A172 (cell line): ENCODE data around the gene PKD1L1. TPM values are rescaled to one million over a fixed set of nuclear protein-coding genes. Genes with fewer than 3 reads are reported as not detected.
"Not testable (repeated sequence)": the region's sequence is repeated elsewhere in the genome, so short reads cannot be mapped to it uniquely, and the experiment has no call there.

Experiments
- DNase-seq: peaks from one replicate; pipeline ENCODE4 v3.0.0-alpha.2; 2015; ENCODE audit warnings: low spot score
- total RNA-seq: library from RNA; depleted of rRNA; stranded (reverse); fragments of >200 nt; shearing (Covaris generic); gene quantifications from 2 replicates; pipeline ENCODE4 v1.2.3, GENCODE V29; 2014

The PKD1L1 gene
- total RNA-seq, 1 experiment from 2014 or later = not detected

DNA sequence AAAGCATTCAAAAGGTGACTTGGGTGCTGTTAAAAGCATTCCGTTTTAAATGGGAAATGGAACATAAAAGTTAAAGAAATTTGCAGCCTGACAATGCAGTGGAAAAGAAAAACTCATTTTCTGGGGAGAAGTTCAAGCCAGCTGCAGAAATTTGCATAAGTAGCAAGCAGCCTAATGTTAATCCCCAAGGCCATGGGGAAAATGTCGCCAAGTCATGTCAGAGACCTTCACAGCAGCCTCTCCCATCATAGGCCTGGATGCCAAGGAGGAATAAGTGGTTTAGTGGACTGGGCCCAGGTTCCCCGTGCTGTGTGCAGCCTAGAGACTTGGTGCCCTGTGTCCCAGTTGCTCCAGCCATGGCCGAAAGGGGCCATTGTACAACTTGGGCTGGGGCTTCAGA, 154.2 kb downstream of the PKD1L1 start:
- DNase-seq = no peak

DNA sequence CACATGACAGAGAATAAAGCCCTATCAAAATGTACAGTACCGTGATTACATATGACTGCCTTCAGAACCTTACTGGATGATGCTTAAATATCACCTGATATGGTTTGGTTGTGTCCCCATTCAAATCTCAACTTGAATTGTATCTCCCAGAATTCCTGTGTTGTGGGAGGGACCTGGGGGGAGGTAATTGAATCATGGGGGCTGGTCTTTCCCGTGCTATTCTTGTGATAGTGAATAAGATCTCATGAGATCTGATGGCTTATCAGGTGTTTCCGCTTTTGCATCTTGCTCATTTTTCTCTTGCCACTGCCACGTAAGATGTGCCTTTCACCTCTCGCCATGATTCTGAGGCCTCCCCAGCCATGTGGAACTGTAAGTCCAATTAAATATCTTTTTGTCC, 155.1 kb downstream of the PKD1L1 start:
- not testable (repeated sequence) for DNase-seq

DNA sequence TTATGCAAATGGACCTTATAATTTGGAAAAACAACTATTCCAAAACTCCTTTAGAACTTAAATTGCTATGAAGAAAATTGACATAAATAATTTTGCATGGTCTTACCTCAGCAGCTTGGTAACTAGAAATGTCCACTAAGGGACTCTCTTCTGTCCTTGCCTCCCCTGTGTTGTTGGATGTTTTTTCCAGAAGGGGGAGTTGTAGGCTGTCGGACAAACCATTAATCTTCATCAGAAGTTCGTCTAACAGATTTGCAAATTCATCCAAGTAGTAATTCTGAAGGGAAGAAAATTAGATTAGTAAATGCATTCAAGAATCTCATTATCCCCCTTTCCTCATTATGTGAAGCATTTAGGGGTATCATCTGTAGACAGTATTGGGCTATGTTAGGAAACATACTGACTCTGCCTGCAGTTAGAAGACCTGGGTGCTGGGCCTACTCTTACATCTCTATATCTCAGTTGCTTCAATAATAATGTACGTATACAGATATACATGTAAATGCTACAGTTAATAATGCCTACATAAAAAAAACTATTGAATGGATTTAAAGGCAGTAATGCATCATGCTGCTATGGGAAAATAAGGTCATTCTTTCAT, 155.6 kb downstream of the PKD1L1 start:
- peak; percentile 50 for DNase-seq

DNA sequence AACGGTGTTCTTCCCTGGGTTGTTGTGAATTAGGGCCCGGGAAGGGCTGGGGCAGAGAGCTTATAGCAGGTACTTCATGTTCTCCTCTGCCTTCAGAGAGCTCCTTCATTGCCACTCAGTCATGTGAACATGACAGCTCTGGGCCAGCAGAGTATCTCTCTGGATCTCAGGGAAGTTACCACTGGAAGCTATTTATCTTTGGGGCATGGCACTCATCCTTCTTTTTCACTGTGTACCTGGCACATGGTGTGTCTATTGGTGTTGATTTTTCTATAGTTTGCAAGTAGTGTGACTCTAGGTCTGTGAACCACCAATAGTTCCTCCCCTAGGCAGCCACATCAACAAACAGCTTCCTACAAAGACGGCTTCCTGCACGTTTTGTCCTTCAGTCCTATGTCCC, 156.6 kb downstream of the PKD1L1 start:
- no peak for DNase-seq

DNA sequence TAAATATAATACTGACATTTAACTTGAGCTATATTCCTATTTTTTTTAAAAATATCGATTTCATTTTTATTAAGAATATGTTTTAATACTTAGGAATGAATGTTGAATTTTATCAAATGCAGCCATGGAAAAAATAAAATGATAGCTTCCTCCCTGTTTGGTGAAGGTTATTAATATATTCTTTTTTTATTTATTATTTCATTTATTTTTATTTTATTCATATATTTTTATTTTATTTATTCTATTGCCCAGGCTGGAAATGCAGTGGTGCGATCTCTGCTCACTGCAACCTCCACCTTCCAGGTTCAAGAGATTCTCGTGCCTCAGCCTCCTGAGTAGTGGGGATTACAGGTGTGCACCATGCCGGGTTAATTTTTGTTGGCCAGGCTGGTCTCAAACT, 160.2 kb downstream of the PKD1L1 start:
- no peak for DNase-seq

DNA sequence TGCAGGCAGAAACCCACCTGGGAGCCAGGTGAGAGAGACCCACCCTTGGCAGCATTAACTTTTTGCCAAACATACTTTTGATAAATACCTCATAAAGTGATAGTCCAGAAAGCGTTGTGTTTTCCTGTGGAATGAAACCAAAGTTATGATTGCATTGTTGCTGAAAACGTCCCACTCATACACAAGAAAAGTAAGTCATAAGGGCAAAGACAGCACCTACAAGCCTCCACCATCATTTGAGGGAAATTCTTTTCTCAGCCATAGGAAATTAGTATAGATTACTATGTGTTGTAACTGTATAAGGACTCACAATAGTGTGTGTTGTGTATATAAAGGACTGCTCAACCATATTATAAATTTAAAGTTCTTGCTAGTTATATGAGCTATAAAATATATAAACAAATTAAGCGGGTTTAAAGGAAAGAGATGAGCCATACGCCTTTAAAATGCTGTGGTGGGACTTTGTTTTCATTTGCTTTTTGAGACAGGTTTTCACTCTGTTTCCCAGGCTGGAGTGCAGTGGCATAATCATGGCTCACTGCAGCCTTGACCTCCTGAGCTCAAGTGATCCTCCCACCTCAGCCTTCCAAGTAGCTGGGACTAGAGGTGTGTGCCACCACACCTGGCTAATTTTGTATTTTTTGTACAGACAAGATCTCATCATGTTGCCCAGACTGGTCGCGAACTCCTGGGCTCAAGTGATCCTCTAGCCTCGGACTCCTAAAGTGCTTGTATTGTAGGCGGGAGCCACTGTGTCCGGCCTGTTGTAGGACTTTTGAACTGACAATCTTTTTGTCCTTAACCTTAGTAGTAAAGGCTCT, 160.8 kb downstream of the PKD1L1 start:
- DNase-seq = no peak

DNA sequence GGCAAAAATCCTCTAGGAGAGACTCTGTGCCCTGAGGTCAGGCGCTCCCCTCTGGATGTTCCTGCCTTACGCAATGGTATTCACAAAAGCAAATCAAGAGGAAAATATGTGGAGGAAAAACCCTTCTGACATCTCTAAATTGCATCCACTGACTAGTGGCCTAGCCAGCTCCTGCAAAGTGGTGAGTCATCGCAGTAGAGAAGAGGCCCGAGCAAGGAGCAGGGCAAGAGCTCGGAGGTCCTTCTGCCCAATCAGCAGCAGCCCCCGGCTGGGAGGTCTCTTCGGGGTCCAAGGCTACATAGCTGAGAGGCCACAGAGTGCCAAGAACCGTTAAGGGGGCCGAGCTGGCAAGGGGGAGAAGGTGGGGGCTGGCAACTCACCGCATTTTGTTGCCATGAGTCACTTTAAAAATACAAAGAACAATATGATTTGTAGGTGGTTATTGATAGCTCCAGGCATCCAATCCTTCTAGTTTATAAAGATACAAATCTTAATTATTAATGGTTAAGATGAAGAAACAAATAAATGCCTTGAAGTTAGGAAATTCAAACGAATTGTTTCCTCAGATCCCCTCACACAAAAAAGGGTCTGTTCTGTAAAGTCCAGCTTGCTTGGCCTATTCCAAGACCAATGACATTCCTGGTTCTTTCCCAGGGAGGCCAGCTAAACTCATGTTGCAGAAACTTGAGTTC, 161.6 kb downstream of the PKD1L1 start:
- peak; percentile 100 for DNase-seq

DNA sequence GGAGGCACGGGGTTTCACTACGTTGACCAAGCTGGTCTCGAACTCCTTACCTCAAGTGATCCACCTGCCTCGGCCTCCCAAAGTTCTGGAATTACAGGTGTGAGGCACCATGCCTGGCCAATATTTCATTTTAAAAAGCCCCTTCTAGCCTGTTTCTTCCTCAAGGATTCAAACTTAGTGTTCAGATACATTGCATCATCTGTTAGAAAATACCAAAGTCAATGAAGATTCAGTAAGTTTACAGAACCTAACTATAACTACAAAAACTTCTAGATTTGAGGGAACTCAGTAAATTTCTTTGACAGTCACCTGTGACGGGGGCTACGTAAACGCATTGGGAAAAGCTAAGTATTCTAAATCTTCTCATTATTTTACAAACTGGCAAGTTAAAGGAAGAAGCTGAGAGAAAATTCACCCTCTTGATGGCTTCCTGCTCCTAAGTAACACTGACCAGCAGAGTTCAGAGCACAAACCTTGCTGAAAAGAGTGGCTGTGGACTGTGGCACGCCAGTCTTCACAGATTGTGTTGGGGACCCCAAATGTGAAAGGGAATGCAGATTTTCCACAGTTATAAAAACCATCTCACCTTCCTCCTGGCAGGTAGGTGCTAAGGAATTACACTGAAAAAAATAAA, 162.2 kb downstream of the PKD1L1 start:
- no peak for DNase-seq

DNA sequence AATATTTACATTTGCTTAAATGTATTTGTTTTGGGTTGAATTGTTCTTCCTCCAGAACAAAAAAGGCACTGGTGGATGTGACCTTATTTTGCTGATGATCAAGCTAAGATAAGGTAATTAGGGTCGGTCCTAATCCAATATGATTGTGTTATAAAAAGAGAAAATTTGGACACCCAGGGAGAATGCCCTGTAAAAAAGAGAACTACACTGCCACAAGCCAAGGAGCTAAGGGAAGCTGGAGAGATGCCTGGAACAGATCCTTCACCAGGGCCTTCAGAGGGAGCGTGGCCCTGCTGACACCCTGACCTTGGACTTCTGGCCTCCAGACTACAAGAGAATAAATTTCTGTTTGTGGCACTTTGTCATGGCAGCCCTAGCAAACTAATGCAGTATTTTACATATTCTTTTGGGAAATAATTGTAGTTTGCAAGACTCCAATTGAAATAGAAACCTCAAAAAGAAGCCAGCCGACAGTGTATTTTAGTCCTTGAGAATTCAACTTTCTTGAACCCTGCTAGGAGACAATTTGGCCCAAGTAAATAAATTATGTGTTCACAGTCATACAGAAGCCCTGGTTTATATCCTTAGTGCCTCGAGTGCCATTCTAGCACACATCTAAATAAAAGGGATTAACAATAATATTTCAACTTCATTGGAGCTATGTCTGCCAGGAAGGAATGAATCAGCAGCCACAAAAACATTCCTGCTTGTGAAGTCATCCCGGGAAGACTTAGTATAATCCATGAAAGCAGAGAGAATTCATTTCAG, 164.6 kb downstream of the PKD1L1 start:
- DNase-seq = peak; percentile 100

DNA sequence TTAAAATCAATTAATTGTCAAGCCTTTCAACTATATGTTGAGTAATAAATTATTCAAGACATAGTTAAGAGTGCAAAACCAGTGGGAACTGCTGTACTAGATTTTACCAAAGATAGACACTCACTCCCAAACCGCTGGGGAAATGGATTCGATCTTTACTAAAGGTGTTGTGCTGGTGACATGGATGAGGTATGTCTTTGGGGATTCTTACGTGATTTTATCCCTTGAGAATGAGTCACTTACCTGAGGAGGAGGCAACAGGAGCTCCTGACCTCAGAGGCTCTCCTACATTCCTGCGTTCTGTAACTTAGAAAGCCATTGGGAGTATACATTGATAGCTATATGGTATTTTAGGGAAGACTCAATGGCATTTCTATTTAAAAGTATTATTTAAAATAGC, 165.5 kb downstream of the PKD1L1 start:
- no peak for DNase-seq

DNA sequence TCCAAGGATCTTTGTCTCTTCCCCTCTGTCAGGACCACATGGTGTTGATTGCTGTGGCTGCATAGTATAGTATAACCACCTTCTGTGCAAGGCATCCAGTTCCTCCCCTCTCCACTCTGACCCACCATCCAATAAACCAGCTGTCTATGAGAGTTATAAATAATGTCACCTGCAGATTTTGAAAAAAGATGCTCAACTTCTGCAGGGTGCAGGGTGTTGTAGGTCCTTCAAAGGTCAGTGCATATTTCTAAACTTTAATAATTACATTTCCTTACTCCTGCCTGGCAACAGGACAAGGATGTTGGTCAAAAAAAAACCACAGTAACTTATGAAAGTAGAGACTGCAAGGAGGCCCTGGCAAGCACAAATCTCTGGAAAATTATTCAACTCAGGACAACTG, 166.2 kb downstream of the PKD1L1 start:
- peak; percentile 54 for DNase-seq

DNA sequence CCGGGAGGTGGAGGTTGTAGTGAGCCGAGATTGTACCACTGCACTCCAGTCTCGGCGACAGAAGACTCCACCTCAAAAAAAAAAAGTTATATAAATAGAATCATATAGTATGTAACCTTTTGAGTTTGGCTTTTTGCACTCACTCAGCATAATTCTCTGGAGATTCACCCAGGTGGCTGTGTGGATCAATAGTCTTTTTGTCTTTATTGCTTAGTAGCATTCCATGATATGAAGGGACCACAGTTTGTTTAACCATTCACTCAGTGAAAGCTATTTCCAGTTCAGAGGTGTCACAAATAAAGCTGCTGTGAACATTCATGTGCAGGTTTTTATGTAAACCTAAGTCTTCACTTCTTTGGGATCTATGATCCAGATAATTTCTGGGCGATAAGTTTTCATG, 167.7 kb downstream of the PKD1L1 start:
- no peak for DNase-seq

DNA sequence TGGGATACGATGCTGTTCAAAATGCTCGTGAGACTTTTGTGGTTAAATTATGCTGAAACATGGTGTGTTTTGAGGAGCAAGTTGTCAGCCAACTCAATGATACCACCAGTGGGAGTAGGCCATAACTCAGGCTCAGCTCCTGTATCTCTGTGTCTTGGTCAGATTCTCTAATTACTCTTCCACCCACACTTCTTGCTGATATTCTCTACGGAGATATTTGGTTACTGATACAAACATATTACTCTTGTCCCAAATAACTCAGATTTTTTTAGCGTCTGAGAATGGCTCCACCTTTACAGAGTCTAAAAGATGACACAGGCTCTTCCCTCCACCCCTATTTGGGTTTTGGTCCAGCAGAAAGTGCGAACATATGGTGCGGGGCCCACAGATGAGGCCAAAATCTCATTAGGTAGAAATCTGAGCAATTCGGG, 168.9 kb downstream of the PKD1L1 start:
- DNase-seq = no peak

DNA sequence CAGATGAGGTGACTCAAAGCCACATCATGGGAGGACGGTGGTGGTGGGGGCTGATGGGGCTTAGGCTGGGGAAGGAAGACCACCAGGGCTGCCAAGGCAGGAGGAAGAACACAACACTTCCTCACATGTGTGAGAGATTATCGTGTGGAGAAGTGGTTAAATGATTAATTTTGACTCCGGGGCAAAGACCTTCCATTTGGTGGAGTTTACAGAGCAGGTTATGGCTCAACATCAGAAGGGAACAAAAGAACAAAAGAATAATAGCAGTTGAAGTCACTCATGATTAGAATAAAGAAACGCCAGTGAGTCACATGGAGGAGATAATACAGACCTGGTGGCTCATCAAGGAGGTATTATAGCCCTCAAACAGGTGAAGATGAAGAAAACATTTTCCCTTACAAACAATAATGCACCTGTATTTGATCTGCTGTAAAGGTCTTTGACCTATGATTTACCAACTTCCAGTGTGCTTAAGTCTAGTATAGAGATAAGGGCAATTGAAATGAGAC, 170.1 kb downstream of the PKD1L1 start:
- peak; percentile 45 for DNase-seq

DNA sequence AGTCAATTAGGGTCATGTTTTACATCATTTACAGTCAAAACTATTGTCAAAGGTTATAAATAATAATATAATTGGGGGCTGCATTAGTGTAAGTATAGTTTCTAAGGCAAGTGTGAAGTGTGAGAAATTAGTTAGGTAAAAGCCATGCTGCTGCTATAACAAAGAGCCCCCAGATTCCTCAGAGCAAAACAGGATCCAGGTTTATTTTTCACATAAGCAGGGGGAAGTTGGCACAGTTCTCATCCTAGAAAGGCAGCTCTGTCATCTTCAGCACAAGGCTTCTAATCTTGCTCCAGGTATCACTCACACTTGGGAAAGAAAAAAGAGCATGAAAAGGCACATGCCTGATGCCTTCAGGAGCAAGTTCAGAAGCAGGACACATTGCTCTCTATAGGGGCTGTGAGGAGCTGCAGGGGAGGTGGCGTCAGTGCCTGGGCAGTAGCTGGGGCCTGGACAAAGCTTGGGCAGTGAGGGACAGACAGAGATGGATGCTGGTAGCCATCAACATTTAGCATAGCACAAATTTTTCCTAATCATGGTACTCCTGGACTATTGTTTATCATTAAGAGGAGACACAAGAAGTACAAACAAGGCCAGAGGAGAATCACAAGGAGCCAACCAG, 170.6 kb downstream of the PKD1L1 start:
- no peak for DNase-seq

DNA sequence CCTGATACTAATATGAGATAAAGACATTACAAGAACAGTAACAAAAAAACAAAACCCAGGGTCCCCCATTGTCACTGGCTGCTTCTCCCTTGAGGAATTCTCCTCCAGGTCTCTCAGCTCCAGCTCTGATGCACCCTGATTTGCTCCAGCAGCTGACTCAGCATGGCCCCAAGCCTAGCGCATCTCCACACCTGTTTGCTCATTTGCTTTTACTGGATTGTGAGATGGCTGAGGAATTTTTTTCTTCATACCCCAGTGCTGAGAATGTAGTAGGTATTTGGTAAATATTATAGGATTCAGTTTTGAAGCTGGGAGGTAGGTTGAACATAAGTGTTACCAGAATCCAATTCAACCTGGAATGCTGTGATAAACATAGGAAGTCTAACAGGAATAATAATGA, 171.9 kb downstream of the PKD1L1 start:
- no peak for DNase-seq

DNA sequence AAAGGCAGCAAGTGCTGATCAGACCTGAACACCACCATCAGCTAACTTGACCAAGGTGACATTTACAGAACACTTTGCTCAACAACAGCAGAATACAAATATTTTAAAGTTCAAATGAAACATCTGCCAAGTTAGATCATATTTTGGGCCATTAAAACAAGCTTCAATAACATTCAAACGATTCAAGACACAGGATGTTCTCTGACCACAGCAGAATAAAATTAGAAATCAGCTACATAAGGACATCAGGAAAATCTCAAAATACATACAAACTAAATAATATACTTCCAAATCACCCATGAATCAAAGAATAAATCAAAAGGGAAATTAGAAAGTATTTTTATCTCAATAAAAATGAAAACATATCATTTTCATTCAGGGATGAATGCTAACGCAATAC, 173.0 kb downstream of the PKD1L1 start:
- no peak for DNase-seq

DNA sequence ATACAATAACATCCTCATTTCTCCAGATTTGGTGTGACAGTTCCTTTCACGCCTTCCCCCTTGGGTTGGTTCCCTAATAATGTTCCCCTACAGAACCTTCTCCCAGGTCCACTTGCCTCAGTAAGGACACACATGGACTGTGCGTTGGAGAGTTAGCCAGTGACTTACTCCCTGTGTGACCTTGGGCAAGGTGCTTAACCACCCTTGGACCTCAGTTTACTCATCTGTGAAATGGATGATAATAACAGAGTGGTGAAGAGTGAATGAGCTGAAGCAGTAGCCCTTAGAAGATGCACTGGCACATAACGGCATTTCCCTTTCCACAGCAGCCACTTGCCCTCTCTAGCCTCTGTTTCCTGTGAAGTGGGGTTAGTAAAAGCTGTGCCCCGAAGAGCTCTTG, 175.8 kb downstream of the PKD1L1 start:
- no peak for DNase-seq

DNA sequence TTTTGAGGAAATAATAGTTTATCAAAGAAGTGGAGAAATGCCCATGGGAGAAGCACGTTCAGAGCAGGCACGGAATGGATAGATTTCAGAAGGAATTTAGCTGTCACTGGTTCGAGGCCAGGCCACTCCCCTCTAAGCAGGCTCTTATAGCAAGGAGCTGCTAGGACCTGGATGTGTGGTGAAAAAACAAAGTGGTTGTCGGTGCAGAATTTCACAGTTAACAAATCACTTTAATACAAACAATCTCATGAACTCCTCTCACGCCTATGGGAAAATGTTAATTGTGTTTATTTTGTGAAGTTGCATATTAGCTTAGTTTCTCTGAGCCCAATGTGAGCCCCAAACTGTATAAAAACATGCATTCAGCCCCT, 176.3 kb downstream of the PKD1L1 start:
- DNase-seq = no peak

DNA sequence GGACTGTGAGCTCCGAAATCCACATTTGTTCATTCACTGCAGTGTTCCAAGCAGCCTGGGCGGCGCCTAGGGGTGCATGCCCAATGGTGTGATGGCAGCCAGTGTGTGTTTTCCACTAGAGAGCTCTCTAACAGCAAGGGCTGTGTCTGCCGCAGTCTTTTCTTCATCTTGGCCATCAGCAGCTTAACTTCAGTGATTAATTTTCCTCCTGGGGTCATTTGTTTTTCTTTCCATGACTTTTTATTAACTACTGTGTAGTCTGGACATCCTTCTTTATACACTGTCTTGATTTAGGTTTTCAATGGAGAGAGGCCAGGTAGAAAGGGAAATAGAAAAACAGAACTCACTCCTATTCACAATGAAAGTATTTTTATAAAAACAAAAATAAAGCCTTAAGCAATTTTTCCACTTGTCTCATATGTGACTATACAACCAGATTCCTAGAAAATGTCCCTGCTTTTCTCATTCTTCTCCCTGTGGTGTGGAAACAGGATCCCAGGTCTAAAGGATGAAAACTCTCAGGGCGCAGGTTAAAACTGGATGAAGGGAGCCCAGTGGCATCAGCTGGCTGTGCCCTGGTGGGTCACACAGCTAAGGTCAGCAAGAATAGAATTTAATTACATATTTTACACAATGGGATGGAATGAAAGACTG, 176.8 kb downstream of the PKD1L1 start:
- peak; percentile 77 for DNase-seq

DNA sequence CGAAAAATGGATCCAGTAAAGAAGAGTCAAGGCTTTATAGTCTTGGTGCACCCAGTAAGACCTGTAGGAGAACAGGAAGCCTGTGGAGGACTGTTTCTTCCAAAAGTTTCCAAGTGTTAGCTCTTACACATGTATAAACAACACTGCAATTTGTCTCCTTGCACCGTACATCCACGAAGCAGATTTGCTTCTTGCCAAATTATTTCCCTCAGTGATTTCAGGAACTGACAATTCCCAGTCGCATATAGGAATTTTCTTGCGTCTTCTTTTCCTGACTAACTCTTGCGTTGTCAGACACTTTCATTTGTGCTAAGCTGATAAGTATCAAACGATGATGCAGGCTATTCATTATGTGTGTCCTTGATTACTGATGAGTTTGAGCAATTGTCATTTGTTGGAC, 182.1 kb downstream of the PKD1L1 start:
- DNase-seq = no peak
